LHCN-M2 (cell line): ENCODE data around the gene CORO7. TPM values are rescaled to one million over a fixed set of nuclear protein-coding genes. Genes with fewer than 3 reads are reported as not detected.

Source experiments
- DNase-seq: peaks from one replicate; pipeline ENCODE4 v3.0.0-alpha.2; 2012; ENCODE audit warnings: low read depth
- total RNA-seq: library from RNA; depleted of rRNA; stranded (reverse); fragments of >200 nt; gene quantifications from 2 replicates; pipeline ENCODE4 v1.2.3, GENCODE V29; 2014

CORO7 gene
- total RNA-seq, 1 experiment from 2014 or later: 34.8 TPM

GRCh38 chr16:4385066-4385788, 31.2 kb downstream of the CORO7 start:
- DNase-seq: no peak

GRCh38 chr16:4384509-4384942, 31.9 kb downstream of the CORO7 start:
- no peak for DNase-seq

GRCh38 chr16:4383591-4384444, 32.6 kb downstream of the CORO7 start:
- no peak for DNase-seq

- no peak for DNase-seq
These were observed 33.5 kb downstream of the CORO7 start for GRCh38 chr16:4382795-4383357.

GRCh38 chr16:4381935-4382794, 34.2 kb downstream of the CORO7 start:
- no peak for DNase-seq

- DNase-seq: no peak
These were observed 35.1 kb downstream of the CORO7 start for GRCh38 chr16:4381072-4381934.

GRCh38 chr16:4380119-4381063, 36.0 kb downstream of the CORO7 start:
- no peak for DNase-seq

GRCh38 chr16:4378999-4379690, 37.3 kb downstream of the CORO7 start:
- DNase-seq: no peak

- no peak for DNase-seq
These were observed 38.2 kb downstream of the CORO7 start for GRCh38 chr16:4378161-4378666.

- no peak for DNase-seq
These were observed 38.7 kb downstream of the CORO7 start for GRCh38 chr16:4377573-4378154.

- no peak for DNase-seq
These were observed 39.4 kb downstream of the CORO7 start for GRCh38 chr16:4376893-4377572.

- peak; percentile 68 for DNase-seq
These were observed 40.1 kb downstream of the CORO7 start for GRCh38 chr16:4376126-4376892.

- no peak for DNase-seq
These were observed 40.7 kb downstream of the CORO7 start for GRCh38 chr16:4375717-4376116.

- peak; percentile 76 for DNase-seq
These were observed 42.3 kb downstream of the CORO7 start for GRCh38 chr16:4373909-4374742.

GRCh38 chr16:4373356-4373908, 43.0 kb downstream of the CORO7 start:
- no peak for DNase-seq
